HEK293T (cell line): ENCODE data around the gene CHMP4B.

Experiments used
- BHLHE40 ChIP-seq: fragments of 450-650 bp; IDR thresholded peaks from 2 replicates; pipeline ENCODE4 v1.6.1; 2016; ENCODE audit warnings: mild to moderate bottlenecking, moderate library complexity, borderline replicate concordance
- ELF4 ChIP-seq: fragments of 450-650 bp; IDR thresholded peaks from 2 replicates; pipeline ENCODE4 v1.6.1; 2017; ENCODE audit warnings: antibody characterized with exemption
- FOXM1 ChIP-seq: fragments of 450-650 bp; IDR thresholded peaks from 2 replicates; pipeline ENCODE4 v1.6.1; 2017; ENCODE audit warnings: mild to moderate bottlenecking, borderline replicate concordance

DNA sequence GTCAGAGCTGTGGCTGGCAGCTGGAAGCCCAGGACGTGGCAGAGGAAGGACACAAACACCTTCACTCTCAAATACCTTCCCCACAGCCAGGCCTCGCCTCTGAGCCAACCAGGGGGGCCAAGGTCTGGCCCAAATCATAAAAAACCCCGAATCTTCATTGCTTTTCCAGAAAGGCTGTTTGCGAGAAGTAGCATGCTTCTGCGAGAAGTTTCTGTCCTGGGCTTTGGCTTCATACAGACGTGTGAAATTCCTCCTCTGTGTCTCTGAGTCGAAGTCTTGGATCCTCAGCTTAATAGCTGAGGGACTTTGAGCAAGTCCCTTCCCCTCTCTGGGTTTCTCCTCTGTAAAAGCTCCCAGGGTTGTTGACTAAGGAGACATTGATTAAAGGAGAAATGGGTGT is 63.0 kb downstream of the CHMP4B start:
- TF ChIP-seq FOXM1 (no peak), BHLHE40 (no peak), ELF4 (no peak)
